ENCODE data around the gene TES.

TES gene

GRCh38 chr7:116223588-116223987, 13.2 kb downstream of the TES start:
- no peak for TF ChIP-seq CTCF (IDR thresholded peaks at IDR 0.05; ENCODE audit: extremely low read depth, insufficient read depth, missing control alignments)
- DNase-seq (ENCODE audit: low spot score) = no peak
- in situ Hi-C loops (cut with MboI; ENCODE audit: low pct_unique_long_range_greater_than_20kb, low sequenced_read_pairs, unreplicated experiment) = no loop called here

- in situ Hi-C loops (cut with MboI; ENCODE audit: low pct_unique_long_range_greater_than_20kb, low sequenced_read_pairs, unreplicated experiment) = loop anchor here (25.0 kb wide), 1 partner anchor 87 kb away; no protein-coding TSS in a partner anchor
- no peak for TF ChIP-seq CTCF (IDR thresholded peaks at IDR 0.05; ENCODE audit: extremely low read depth, insufficient read depth, missing control alignments)
- DNase-seq (ENCODE audit: low spot score) = no peak
Measured at GRCh38 chr7:116224492-116225098, 14.3 kb downstream of the TES start.

GRCh38 chr7:116225860-116226259, 15.5 kb downstream of the TES start:
- no peak for TF ChIP-seq CTCF (IDR thresholded peaks at IDR 0.05; ENCODE audit: extremely low read depth, insufficient read depth, missing control alignments)
- in situ Hi-C loops (cut with MboI; ENCODE audit: low pct_unique_long_range_greater_than_20kb, low sequenced_read_pairs, unreplicated experiment) = loop anchor here (25.0 kb wide), 1 partner anchor 89 kb away; no protein-coding TSS in a partner anchor
- no peak for DNase-seq (ENCODE audit: low spot score)

GRCh38 chr7:116226664-116227063, 16.3 kb downstream of the TES start:
- TF ChIP-seq CTCF (IDR thresholded peaks at IDR 0.05; ENCODE audit: extremely low read depth, insufficient read depth, missing control alignments) = no peak
- in situ Hi-C loops (cut with MboI; ENCODE audit: low pct_unique_long_range_greater_than_20kb, low sequenced_read_pairs, unreplicated experiment) = loop anchor here (25.0 kb wide), 1 partner anchor 89 kb away; no protein-coding TSS in a partner anchor
- no peak for DNase-seq (ENCODE audit: low spot score)

GRCh38 chr7:116227678-116228239, 17.4 kb downstream of the TES start:
- TF ChIP-seq CTCF (IDR thresholded peaks at IDR 0.05; ENCODE audit: extremely low read depth, insufficient read depth, missing control alignments) = no peak
- no peak for DNase-seq (ENCODE audit: low spot score)
- in situ Hi-C loops (cut with MboI; ENCODE audit: low pct_unique_long_range_greater_than_20kb, low sequenced_read_pairs, unreplicated experiment) = loop anchor here (25.0 kb wide), 1 partner anchor 90 kb away; no protein-coding TSS in a partner anchor

GRCh38 chr7:116228241-116228640, 17.9 kb downstream of the TES start:
- no peak for TF ChIP-seq CTCF (IDR thresholded peaks at IDR 0.05; ENCODE audit: extremely low read depth, insufficient read depth, missing control alignments)
- in situ Hi-C loops (cut with MboI; ENCODE audit: low pct_unique_long_range_greater_than_20kb, low sequenced_read_pairs, unreplicated experiment) = loop anchor here (25.0 kb wide), 1 partner anchor 91 kb away; no protein-coding TSS in a partner anchor
- DNase-seq (ENCODE audit: low spot score) = no peak
